ENCODE results near the gene SLC25A19.

Gene SLC25A19

GRCh38 chr17:75238020-75238580, 51.1 kb downstream of the SLC25A19 start:
- H3K27me3 ChIP-seq (ENCODE audit: insufficient read depth, low read length), result no peaks in the 10 kb centered on the region
- H4K20me1 ChIP-seq (ENCODE audit: insufficient read depth, low read length), result no peaks in the 10 kb centered on the region
- no peak overlapping the region for H3K4me3 ChIP-seq (ENCODE audit: low read depth, low read length, poor library complexity, severe bottlenecking)
- H3K27ac ChIP-seq (ENCODE audit: low read depth, low read length, poor library complexity, severe bottlenecking), result no peak overlapping the region
- no peak overlapping the region for H3K9ac ChIP-seq (ENCODE audit: low read length)
- H3K79me2 ChIP-seq (ENCODE audit: insufficient read depth, low read length), result no peaks in the 10 kb centered on the region
- no peak overlapping the region for H2AFZ ChIP-seq (ENCODE audit: low read length)
- H3F3A ChIP-seq (ENCODE audit: insufficient read depth, low read length), result 0 out of 2 replicates have a peak, but pooled peaks cover 3% of the 10 kb centered on the region
- H3K9me2 ChIP-seq (ENCODE audit: low read depth, low read length), result no peaks in the 10 kb centered on the region
- H3K9me3 ChIP-seq (ENCODE audit: low read length), result no peaks in the 10 kb centered on the region
- H3K4me1 ChIP-seq (ENCODE audit: insufficient read depth, low read length, severe bottlenecking), result peaks cover 18% of the 10 kb centered on the region
- H3K36me3 ChIP-seq (ENCODE audit: insufficient read depth, low read length), result peaks cover 86% of the 10 kb centered on the region
- H3K4me2 ChIP-seq (ENCODE audit: low read length), result no peak overlapping the region
- TF ChIP-seq EZH2 (IDR thresholded peaks at IDR 0.05; ENCODE audit: borderline replicate concordance, low read length), result no peak
- TF ChIP-seq, protein P1, sequence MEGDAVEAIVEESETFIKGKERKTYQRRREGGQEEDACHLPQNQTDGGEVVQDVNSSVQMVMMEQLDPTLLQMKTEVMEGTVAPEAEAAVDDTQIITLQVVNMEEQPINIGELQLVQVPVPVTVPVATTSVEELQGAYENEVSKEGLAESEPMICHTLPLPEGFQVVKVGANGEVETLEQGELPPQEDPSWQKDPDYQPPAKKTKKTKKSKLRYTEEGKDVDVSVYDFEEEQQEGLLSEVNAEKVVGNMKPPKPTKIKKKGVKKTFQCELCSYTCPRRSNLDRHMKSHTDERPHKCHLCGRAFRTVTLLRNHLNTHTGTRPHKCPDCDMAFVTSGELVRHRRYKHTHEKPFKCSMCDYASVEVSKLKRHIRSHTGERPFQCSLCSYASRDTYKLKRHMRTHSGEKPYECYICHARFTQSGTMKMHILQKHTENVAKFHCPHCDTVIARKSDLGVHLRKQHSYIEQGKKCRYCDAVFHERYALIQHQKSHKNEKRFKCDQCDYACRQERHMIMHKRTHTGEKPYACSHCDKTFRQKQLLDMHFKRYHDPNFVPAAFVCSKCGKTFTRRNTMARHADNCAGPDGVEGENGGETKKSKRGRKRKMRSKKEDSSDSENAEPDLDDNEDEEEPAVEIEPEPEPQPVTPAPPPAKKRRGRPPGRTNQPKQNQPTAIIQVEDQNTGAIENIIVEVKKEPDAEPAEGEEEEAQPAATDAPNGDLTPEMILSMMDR (IDR thresholded peaks at IDR 0.05; ENCODE audit: low read length), result no peak

- H3K36me3 ChIP-seq (ENCODE audit: insufficient read depth, low read length), result peaks cover 90% of the 10 kb centered on the region
- no peak overlapping the region for H2AFZ ChIP-seq (ENCODE audit: low read length)
- H3K9me2 ChIP-seq (ENCODE audit: low read depth, low read length), result no peaks in the 10 kb centered on the region
- no peaks in the 10 kb centered on the region for H4K20me1 ChIP-seq (ENCODE audit: insufficient read depth, low read length)
- no peaks in the 10 kb centered on the region for H3K9me3 ChIP-seq (ENCODE audit: low read length)
- peaks cover 11% of the 10 kb centered on the region for H3K4me1 ChIP-seq (ENCODE audit: insufficient read depth, low read length, severe bottlenecking)
- no peak overlapping the region for H3K4me2 ChIP-seq (ENCODE audit: low read length)
- TF ChIP-seq EZH2 (IDR thresholded peaks at IDR 0.05; ENCODE audit: borderline replicate concordance, low read length), result no peak
- TF ChIP-seq, protein P1 (IDR thresholded peaks at IDR 0.05; ENCODE audit: low read length), result no peak
- H3K79me2 ChIP-seq (ENCODE audit: insufficient read depth, low read length), result no peaks in the 10 kb centered on the region
- no peak overlapping the region for H3K27ac ChIP-seq (ENCODE audit: low read depth, low read length, poor library complexity, severe bottlenecking)
- no peaks in the 10 kb centered on the region for H3K27me3 ChIP-seq (ENCODE audit: insufficient read depth, low read length)
- H3K4me3 ChIP-seq (ENCODE audit: low read depth, low read length, poor library complexity, severe bottlenecking), result no peak overlapping the region
- no peak overlapping the region for H3K9ac ChIP-seq (ENCODE audit: low read length)
- H3F3A ChIP-seq (ENCODE audit: insufficient read depth, low read length), result 0 out of 2 replicates have a peak, but pooled peaks cover 3% of the 10 kb centered on the region
Measured at GRCh38 chr17:75237100-75238014, 51.9 kb downstream of the SLC25A19 start.

DNA sequence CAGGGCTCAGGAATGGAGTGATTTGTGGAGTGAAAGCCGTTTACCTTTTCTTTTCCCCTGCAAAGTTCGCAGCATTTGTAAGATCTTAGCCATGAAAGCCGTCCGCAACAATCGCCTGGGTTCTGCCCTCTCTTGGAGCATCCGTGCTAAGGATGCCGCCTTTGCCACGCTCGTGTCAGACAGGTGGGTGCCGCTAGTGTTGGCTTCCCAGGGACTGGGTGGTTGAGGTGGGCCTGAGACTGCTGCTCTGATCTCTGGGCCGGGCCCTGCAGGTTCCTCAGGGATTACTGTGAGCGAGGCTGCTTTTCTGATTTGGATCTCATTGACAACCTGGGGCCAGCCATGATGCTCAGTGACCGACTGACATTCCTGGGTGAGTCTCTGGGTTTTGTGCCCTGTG, 56.4 kb downstream of the SLC25A19 start:
- Histone ChIP-seq H3F3A (ENCODE audit: insufficient read depth, low read length) (0 out of 2 replicates have a peak, but pooled peaks cover 3% of the 10 kb centered on the region), H3K9me2 (ENCODE audit: low read depth, low read length) (no peaks in the 10 kb centered on the region), H3K4me3 (ENCODE audit: low read depth, low read length, poor library complexity, severe bottlenecking) (no peak overlapping the region), H3K9me3 (ENCODE audit: low read length) (no peaks in the 10 kb centered on the region), H3K4me1 (ENCODE audit: insufficient read depth, low read length, severe bottlenecking) (no peaks in the 10 kb centered on the region), H3K4me2 (ENCODE audit: low read length) (no peak overlapping the region), H2AFZ (ENCODE audit: low read length) (no peak overlapping the region), H4K20me1 (ENCODE audit: insufficient read depth, low read length) (no peaks in the 10 kb centered on the region), H3K79me2 (ENCODE audit: insufficient read depth, low read length) (no peaks in the 10 kb centered on the region), H3K27ac (ENCODE audit: low read depth, low read length, poor library complexity, severe bottlenecking) (no peak overlapping the region), H3K36me3 (ENCODE audit: insufficient read depth, low read length) (peaks cover 92% of the 10 kb centered on the region), H3K9ac (ENCODE audit: low read length) (no peak overlapping the region), H3K27me3 (ENCODE audit: insufficient read depth, low read length) (no peaks in the 10 kb centered on the region)
- TF ChIP-seq, protein P1 (IDR thresholded peaks at IDR 0.05; ENCODE audit: low read length), result no peak
- TF ChIP-seq EZH2 (IDR thresholded peaks at IDR 0.05; ENCODE audit: borderline replicate concordance, low read length), result no peak

Measured in OCI-LY1 (cell line).